Erythroblast (primary cell): ENCODE results near the gene LKAAEAR1.

Experiments
- GATA1 ChIP-seq: IDR thresholded peaks from 2 replicates; pipeline ENCODE4 v1.6.1; 2011; ENCODE audit warnings: low read depth, mild to moderate bottlenecking, control low read depth, low read length, moderate library complexity
- POLR2A ChIP-seq: IDR thresholded peaks from 2 replicates; pipeline ENCODE4 v1.6.1; 2011; ENCODE audit warnings: mild to moderate bottlenecking, low read length

DNA sequence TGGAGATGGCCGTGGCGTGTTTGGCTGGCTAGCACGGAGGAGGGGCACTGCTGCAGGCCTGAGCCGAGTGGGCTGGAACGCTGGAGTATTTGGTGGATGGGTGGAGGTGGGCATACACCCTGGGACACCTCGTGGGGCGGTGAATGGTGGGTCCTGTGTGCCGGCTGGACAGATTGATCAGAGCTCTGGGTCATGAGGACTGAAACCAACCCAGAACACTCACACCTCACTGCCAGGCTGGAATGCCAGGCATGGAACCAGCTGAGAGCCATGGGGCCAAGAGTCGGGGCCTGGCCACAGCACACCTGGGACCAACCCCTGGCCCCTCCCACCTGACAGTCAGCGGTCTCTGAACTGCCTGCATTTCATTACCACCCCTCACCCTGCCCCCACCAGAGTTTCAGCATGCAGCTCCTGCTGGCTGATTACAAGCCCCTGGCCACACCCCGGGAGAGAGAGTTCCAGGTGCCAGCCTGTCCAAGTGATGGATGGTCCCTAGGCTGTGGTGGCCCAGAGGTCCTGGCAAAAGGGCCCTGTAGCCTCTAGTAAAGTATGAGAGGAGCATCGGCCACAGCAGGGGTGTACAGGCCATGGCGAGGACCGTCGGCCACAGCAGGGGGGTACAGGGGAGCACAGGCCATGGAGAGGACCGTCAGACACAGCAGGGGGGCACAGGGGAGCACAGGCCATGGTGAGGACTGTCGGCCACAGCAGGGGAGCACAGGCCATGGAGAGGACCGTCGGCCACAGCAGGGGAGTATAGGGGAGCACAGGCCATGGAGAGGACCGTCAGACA lies 19.9 kb upstream of the LKAAEAR1 start:
- TF ChIP-seq POLR2A (no peak), GATA1 (no peak)
